OCI-LY7 (cell line): ENCODE data around the gene UGT1A10. TPM values are rescaled to one million over a fixed set of nuclear protein-coding genes. Genes with fewer than 3 reads are reported as not detected.
"Not testable (repeated sequence)": the region's sequence is repeated elsewhere in the genome, so short reads cannot be mapped to it uniquely, and the experiment has no call there.

ENCODE experiments used
- BruUV-seq: library from RNA; stranded (reverse); fragments of 400-500 nt; replicated peaks from 2 replicates; lab custom pipeline; 2021; lab: Mats Ljungman, UMichigan
- CTCF ChIA-PET: fragments of 300-600 bp; sonication (Branson Sonifier 250); formaldehyde crosslinking; loops from one replicate; lab custom pipeline; 2022; ENCODE audit warnings: antibody characterized with exemption; ENCODE audit not compliant: unreplicated experiment; lab: Charles Lee
- POLR2A ChIA-PET: fragments of 300-600 bp; sonication (Branson Sonifier 250); formaldehyde crosslinking; loops from one replicate; lab custom pipeline; 2022; ENCODE audit warnings: antibody characterized with exemption; lab: Charles Lee
- DNase-seq: peaks from one replicate; pipeline ENCODE4 v3.0.0-alpha.2; 2015; ENCODE audit warnings: low spot score
- H2AFZ ChIP-seq: fragments of 200-600 bp; sonication (generic), shearing (Covaris generic); 2 replicates; pipeline ENCODE4 v1.6.1; 2014; ENCODE audit warnings: mild to moderate bottlenecking, antibody characterized with exemption, low read length, moderate library complexity
- H3K27ac ChIP-seq: fragments of 200-600 bp; sonication (generic); 2 replicates; pipeline ENCODE4 v1.5.1; 2014; ENCODE audit warnings: mixed run types, low read depth, mild to moderate bottlenecking, moderate library complexity, low read length, inconsistent platforms; ENCODE audit not compliant: poor library complexity, severe bottlenecking
- H3K36me3 ChIP-seq: fragments of 200-600 bp; sonication (generic); 2 replicates; pipeline ENCODE4 v1.6.1; 2014; ENCODE audit warnings: mild to moderate bottlenecking, antibody characterized with exemption, low read length, moderate library complexity, mixed read lengths; ENCODE audit not compliant: insufficient read depth
- H3K4me1 ChIP-seq: fragments of 200-600 bp; sonication (generic); 2 replicates; pipeline ENCODE4 v1.5.1; 2014; ENCODE audit warnings: mild to moderate bottlenecking, low read length; ENCODE audit not compliant: insufficient read depth, poor library complexity, severe bottlenecking
- H3K4me2 ChIP-seq: fragments of 200-600 bp; sonication (generic); 2 replicates; pipeline ENCODE4 v1.6.1; 2014; ENCODE audit warnings: mild to moderate bottlenecking, low read length
- H3K4me3 ChIP-seq: fragments of 200-600 bp; sonication (generic); 2 replicates; pipeline ENCODE4 v1.5.1; 2014; ENCODE audit warnings: mild to moderate bottlenecking, low read depth, low read length; ENCODE audit not compliant: poor library complexity, severe bottlenecking
- H3K79me2 ChIP-seq: fragments of 200-600 bp; sonication (generic); 2 replicates; pipeline ENCODE4 v1.6.1; 2016; ENCODE audit warnings: low read depth, mild to moderate bottlenecking, low read length, moderate library complexity, mixed read lengths; ENCODE audit not compliant: insufficient read depth
- H3K9me2 ChIP-seq: fragments of 200-600 bp; sonication (generic); 2 replicates; pipeline ENCODE4 v1.6.1; 2016; ENCODE audit warnings: mild to moderate bottlenecking, low read length, mixed read lengths; ENCODE audit not compliant: insufficient read depth
- H3K9me3 ChIP-seq: fragments of 200-600 bp; sonication (generic); 2 replicates; pipeline ENCODE4 v1.6.1; 2014; ENCODE audit warnings: mild to moderate bottlenecking, mixed run types, low read length, mixed read lengths
- H4K20me1 ChIP-seq: fragments of 200-600 bp; sonication (generic); 2 replicates; pipeline ENCODE4 v1.6.1; 2014; ENCODE audit warnings: mild to moderate bottlenecking, antibody characterized with exemption, low read length, moderate library complexity, mixed read lengths; ENCODE audit not compliant: insufficient read depth
- EZH2phosphoT487 ChIP-seq: fragments of 200-600 bp; sonication (generic); IDR thresholded peaks from 2 replicates; pipeline ENCODE4 v1.6.1; 2018; ENCODE audit warnings: low read depth, borderline replicate concordance, mild to moderate bottlenecking, mixed run types, antibody characterized with exemption, low read length, moderate library complexity, mixed read lengths
- intact Hi-C: fragments of 100-400 bp; cut with micrococcal nuclease; formaldehyde crosslinking; loops from one replicate; pipeline ENCODE4 v1.10.0; 2022; ENCODE audit not compliant: unreplicated experiment
- total RNA-seq, 2 experiments: library from RNA; depleted of rRNA in 1 of 2; stranded (reverse); fragments of >200 nt in 1 of 2; shearing (Covaris generic) in 1 of 2; gene quantifications; 2 replicates each; pipeline ENCODE4 v1.2.3, GENCODE V29; 2014 to 2022
- TF ChIP-seq, protein P1 (sequence below): fragments of 200-600 bp; sonication (generic); conservative IDR thresholded peaks from 2 replicates; pipeline ENCODE4 v1.5.1; 2014; ENCODE audit warnings: mild to moderate bottlenecking, antibody characterized with exemption, low read length, moderate library complexity, mixed read lengths

The UGT1A10 gene
- total RNA-seq, 2 experiments from 2014 or later, result not detected

DNA sequence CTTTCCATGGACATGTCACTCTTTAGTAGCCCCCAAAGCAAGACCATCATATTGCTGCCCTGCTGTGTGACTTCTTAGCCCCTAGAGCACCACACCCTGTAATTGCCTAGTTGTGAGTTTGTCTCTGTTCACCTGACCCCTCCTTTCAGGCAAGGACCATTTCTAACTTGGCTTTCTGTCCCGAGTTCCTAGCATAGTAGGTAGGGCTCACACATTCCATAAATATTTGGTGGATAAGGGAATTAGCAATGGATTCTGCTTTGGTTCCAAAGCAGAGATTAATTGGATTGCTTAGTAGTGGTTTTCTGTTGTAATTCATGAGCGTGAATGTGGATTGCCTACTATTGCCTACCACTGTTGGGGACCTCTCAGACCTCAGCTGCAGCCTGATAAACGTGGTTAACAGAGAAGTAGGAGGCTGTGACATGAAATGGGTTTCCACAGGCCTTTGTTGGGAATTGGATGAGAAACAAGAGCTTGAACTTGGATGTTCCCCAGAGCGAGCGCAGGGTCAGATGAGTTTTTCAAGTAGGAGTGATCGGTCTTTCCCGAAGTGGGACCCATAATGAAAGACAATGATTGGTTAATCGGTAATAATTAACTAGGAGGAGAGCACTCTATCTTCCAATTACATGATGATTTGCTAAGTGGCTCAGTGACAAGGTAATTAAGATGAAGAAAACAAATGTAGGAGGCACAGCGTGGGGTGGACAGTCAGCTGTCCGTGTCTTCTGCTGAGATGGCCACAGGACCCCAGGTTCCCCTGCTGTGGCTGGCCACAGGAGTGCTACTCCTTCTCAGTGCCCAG, 110.4 kb downstream of the UGT1A10 start:
- no peak overlapping the region for H3K4me3 ChIP-seq
- CTCF ChIA-PET, result no interaction called here
- H3K4me1 ChIP-seq, result no peaks in the 10 kb centered on the region
- DNase-seq, result no peak
- BruUV-seq, result no TSS peak
- H3K9me3 ChIP-seq, result no peaks in the 10 kb centered on the region
- no peak overlapping the region for H3K27ac ChIP-seq
- intact Hi-C loops, result no loop called here
- no peaks in the 10 kb centered on the region for H4K20me1 ChIP-seq
- POLR2A ChIA-PET, result no interaction called here
- no peak overlapping the region for H2AFZ ChIP-seq
- H3K9me2 ChIP-seq, result no peaks in the 10 kb centered on the region
- no peak for TF ChIP-seq EZH2phosphoT487
- TF ChIP-seq, protein P1, sequence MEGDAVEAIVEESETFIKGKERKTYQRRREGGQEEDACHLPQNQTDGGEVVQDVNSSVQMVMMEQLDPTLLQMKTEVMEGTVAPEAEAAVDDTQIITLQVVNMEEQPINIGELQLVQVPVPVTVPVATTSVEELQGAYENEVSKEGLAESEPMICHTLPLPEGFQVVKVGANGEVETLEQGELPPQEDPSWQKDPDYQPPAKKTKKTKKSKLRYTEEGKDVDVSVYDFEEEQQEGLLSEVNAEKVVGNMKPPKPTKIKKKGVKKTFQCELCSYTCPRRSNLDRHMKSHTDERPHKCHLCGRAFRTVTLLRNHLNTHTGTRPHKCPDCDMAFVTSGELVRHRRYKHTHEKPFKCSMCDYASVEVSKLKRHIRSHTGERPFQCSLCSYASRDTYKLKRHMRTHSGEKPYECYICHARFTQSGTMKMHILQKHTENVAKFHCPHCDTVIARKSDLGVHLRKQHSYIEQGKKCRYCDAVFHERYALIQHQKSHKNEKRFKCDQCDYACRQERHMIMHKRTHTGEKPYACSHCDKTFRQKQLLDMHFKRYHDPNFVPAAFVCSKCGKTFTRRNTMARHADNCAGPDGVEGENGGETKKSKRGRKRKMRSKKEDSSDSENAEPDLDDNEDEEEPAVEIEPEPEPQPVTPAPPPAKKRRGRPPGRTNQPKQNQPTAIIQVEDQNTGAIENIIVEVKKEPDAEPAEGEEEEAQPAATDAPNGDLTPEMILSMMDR, result no peak
- no peaks in the 10 kb centered on the region for H3K79me2 ChIP-seq
- H3K4me2 ChIP-seq, result no peak overlapping the region
- no peaks in the 10 kb centered on the region for H3K36me3 ChIP-seq

DNA sequence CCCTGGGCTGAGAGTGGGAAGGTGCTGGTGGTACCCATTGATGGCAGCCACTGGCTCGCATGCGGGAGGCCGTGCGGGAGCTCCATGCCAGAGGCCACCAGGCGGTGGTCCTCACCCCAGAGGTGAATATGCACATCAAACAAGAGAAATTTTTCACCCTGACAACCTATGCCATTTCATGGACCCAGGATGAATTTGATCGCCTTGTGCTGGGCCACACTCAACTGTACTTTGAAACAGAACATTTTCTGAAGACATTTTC, 111.0 kb downstream of the UGT1A10 start:
- TF ChIP-seq EZH2phosphoT487, result no peak
- TF ChIP-seq, protein P1, result no peak
- Histone ChIP-seq H3K36me3 (no peaks in the 10 kb centered on the region), H3K4me1 (no peaks in the 10 kb centered on the region), H3K79me2 (no peaks in the 10 kb centered on the region), H2AFZ (no peak overlapping the region), H3K4me2 (no peak overlapping the region), H3K4me3 (no peak overlapping the region), H3K27ac (no peak overlapping the region), H3K9me2 (no peaks in the 10 kb centered on the region), H4K20me1 (no peaks in the 10 kb centered on the region), H3K9me3 (no peaks in the 10 kb centered on the region)
- intact Hi-C loops, result no loop called here
- ChIA-PET CTCF (no interaction called here), POLR2A (no interaction called here)
- no peak for DNase-seq
- no TSS peak for BruUV-seq

DNA sequence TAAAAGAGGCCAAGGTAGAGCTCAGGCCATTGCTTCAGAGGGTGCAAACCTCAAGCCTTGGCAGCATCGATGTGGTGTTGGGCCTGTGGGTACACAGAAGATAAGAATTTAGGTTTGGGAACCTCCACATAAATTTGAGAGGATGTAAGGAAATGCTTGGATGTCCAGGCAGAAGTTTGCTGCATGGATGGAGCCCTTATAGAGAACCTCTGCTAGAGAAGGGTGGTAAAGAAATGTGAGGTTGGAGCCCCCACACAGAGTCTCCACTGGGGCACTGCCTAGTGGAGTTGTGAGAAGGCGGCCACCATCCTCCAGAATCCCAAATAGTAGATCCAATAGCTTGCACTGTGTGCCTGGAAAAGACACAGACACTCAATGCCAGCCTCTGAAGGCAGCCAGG, 114.4 kb downstream of the UGT1A10 start:
- peak; percentile 5 for DNase-seq
- H3K27ac ChIP-seq, H3K9me2 ChIP-seq, H3K79me2 ChIP-seq, H3K9me3 ChIP-seq, CTCF ChIA-PET, H3K4me3 ChIP-seq, H3K4me2 ChIP-seq, H3K4me1 ChIP-seq, H4K20me1 ChIP-seq, POLR2A ChIA-PET, H3K36me3 ChIP-seq, BruUV-seq, intact Hi-C loops, H2AFZ ChIP-seq: not testable (repeated sequence)

DNA sequence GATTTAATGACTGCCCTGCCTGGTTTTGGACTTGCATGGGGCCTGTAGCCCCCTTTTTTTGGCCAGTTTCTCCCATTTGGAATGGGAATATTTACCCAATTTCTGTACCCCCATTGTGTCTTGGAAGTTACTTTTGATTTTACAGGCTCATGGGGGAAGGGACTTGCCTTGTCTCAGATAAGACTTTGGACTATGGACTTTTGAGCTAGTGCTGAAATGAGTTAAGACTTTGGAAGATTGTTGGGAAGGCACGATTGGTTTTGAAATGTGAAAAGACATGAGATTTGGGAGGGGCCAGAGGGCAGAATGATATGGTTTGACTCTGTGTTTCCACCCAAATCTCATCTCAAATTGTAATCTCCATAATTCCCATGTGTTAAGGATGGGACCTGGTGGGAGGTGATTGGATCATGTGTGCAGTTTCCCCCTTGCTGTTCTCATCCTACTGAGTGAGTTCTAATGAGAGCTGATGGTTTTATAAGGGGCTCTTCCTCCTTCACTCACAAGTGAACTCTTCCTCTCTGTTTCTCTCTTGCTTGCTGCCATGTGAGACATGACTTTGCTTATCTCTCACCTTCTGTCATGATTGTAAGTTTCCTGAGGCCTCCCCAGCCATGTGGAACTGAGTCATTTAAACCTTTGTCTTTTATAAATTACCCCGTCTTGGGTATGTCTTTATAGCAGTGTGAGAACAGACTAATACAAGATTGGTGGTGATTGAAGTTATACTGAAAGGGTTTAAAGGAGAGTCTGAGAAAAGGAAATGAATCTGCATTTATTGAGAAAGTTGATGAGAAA, 115.2 kb downstream of the UGT1A10 start:
- CTCF ChIA-PET, H3K36me3 ChIP-seq, POLR2A ChIA-PET, BruUV-seq, H3K9me3 ChIP-seq, intact Hi-C loops, H3K4me2 ChIP-seq, H3K9me2 ChIP-seq, H4K20me1 ChIP-seq, DNase-seq, H3K4me3 ChIP-seq, H3K4me1 ChIP-seq, H3K79me2 ChIP-seq, H2AFZ ChIP-seq, H3K27ac ChIP-seq: not testable (repeated sequence)
